GM15510 (cell line): ENCODE measurements around the gene PRKAA2.

ENCODE experiments used
- POLR2A ChIP-seq: IDR thresholded peaks from 3 replicates; pipeline ENCODE4 v1.6.1; 2011; ENCODE audit warnings: borderline replicate concordance; ENCODE audit not compliant: insufficient read length; ENCODE audit errors: extremely low read depth

Gene PRKAA2

GRCh38 chr1:56644919-56645676 lies at the start of gene PRKAA2:
PRKAA2 (plus strand) TSS chr1:56645314; CDS start chr1:56645388, 74 bp downstream.
- TF ChIP-seq POLR2A: no peak

GRCh38 chr1:56617141-56617540 lies 28.0 kb upstream of the PRKAA2 start:
- no peak for TF ChIP-seq POLR2A

- TF ChIP-seq POLR2A: no peak
Observed at GRCh38 chr1:56625819-56626440, 19.2 kb upstream of the PRKAA2 start.

- no peak for TF ChIP-seq POLR2A
Observed at GRCh38 chr1:56626546-56626945, 18.6 kb upstream of the PRKAA2 start.

- TF ChIP-seq POLR2A: no peak
Observed at GRCh38 chr1:56627019-56627635, 18.0 kb upstream of the PRKAA2 start.

- TF ChIP-seq POLR2A: no peak
Observed at GRCh38 chr1:56627636-56628039, 17.5 kb upstream of the PRKAA2 start.

DNA sequence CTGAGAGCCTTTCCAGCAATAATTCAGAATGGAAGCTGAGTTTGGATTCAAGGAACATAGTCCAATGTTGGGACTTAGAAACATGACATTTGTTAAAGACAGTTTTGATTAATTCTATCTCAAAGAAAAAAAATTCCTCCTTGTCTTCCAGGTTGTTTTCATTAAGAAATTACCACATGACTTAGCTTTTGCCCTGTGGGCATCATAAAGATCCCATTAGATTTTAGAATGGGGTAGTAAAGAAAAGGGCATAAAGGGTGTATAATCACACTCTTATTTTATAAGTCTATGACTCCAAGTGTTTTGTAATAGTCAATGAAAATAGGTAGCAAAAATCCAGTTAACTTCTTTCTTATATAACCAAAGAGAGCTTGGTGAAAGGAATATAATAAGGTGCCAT lies 14.3 kb upstream of the PRKAA2 start:
- TF ChIP-seq POLR2A: no peak

GRCh38 chr1:56631901-56632300 lies 13.2 kb upstream of the PRKAA2 start:
- TF ChIP-seq POLR2A: no peak

GRCh38 chr1:56634981-56635380 lies 10.1 kb upstream of the PRKAA2 start:
- no peak for TF ChIP-seq POLR2A

GRCh38 chr1:56638248-56638647 lies 6.9 kb upstream of the PRKAA2 start:
- no peak for TF ChIP-seq POLR2A

DNA sequence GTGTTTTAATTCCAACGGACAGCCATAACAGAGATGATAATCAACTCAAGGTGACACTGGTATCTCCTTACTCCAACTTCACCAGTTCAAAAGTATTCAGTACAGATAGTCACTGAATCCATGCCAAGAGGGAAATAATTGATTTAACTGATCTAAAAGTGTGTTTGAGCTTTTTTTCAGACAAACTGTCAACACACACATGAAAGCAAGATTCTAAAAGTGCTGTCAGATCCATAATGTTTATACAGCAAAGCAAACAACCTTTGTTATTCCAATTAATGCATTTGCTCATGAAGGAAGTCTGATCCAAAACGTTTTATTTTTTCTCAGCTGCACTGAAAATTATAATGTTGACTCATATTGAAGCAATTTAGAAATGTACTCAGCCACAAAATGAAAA lies 5.9 kb upstream of the PRKAA2 start:
- TF ChIP-seq POLR2A: no peak

- no peak for TF ChIP-seq POLR2A
Observed at GRCh38 chr1:56643661-56644060, 1.5 kb upstream of the PRKAA2 start.

DNA sequence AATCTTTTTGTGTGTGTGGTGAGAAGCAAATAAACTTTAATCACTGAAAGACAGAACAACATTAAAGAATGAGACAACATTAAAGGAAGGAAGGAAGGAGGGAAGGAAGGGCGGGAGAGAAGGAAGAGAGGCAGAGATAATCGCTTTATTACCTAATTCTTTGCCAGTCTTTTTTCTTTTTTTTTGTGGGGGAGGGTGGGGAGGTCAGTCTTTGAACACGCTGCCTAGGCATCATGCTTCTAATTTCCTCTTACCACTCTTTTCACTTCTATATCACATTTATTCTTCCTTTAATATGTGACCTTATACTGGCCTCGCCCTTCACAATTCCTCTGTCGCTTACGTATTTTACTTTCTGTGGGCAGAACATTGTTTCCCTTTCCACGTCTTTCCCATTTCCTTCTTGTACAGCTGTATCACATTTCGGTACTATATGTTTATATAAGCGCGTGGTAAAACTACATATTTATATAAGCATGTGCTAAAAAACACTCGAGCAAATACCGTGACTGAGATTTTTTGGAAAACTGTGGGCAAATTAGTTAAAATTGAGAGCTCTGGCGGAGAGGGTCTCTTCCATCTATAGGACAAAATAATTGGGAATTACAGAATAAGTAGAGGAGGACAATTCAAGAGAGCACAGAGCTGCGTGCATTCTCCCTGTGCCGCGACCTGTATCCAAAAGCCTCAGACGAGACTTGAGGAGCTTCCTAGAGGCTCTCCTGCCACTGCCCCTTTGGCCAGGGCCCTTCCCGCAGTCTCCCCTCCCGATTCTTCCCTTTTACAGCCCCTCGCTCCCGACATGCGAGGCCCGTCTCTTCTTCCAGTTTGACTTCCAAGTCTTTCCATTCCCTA lies 823 bp upstream of the PRKAA2 start:
- TF ChIP-seq POLR2A: no peak

DNA sequence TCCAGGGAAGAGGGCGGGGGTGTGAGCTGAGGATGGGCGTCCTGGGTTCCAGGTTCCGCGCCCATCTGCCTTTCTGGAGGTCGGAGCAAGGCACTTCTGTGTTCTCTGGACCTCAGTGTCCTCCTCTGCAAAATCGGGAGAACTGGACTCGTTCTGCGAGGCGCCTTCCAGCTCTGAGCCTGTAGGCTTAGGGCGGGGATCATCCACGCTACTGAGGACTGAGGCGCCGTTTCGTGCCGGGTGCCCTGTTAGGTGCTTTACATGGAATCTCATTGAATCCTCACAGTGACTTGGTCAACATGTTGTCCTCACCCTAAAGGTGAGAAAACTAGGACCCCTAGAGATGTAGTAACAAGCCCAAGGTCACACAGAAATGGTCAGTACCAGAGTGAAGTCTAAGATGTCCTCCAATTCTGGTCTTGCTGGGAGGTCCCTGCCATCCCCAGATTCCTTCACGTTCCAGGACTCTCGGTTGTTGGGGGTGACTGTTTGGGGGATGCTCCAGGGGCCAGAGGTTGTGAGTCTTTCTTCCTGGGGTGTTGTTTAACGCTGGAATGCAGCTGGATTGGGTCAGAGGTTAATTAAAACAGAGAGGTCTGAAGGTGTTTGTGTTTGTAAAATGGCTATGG lies 677 bp downstream of the PRKAA2 start:
- TF ChIP-seq POLR2A: no peak
